ENCODE measurements around the gene ZNF488. TPM values are rescaled to one million over a fixed set of nuclear protein-coding genes. Genes with fewer than 3 reads are reported as not detected.

Gene ZNF488
- total and polyA plus RNA-seq, 10 of the 15 experiments (the other 5 are each of a cell fraction or from before 2014, with no cell fraction given) = not detected

DNA sequence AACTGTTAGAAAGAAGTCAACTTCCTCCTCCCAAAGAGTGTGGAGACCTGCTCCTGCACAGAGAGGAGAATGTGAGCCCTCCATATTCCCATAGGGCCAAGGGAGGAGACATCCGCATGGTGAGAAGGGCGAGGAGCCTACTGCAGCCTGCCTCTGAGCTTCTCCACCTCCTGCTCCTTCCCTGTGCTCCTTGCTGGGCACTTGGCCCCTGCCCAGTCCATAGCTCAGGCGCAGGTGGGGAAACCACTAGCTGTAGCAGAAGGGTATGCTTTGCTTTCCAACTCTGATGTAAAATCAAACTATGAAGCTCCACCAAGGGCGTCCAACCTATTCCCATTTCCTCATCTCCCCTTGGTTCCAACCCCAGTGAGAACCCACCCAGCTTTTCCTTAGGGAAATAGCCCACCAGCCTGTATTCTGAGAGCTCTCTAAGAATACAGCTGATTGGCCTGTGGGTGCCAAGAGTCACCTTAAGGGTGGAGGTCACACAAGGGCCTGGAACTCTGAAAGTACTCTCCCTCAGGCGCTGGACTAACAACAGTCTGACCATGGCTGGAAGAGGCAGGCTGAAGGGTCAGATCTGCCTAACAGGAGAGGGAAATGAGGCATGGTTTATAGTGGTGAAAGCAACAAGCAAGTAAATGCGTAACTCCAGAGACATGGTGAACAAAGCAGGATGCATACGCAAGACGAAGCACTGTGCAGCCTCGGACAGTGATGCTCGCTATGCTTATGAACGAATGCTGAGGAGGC lies 13.9 kb downstream of the ZNF488 start:
- RAD21 ChIA-PET (ENCODE audit: unreplicated experiment) = no interaction called here
- no peak for FAIRE-seq
- no peak overlapping the region for H3K27ac ChIP-seq (ENCODE audit: control insufficient read depth, insufficient read depth)

More for the DNA sequence above, 13.9 kb downstream of the ZNF488 start:
- Histone ChIP-seq H3K36me3 (ENCODE audit: control insufficient read depth in 2 of 2, insufficient read depth in 2 of 2, low read length in 1 of 2) (no peaks in the 10 kb centered on the region), H3K4me3 (no peak overlapping the region), H3K27me3 (replicated peaks in 1 of 2; ENCODE audit: control insufficient read depth in 2 of 2, insufficient read depth in 2 of 2, low read length in 1 of 2) (peaks cover 0 to 6% of the 10 kb centered on the region in 2 experiments; a peak in 2 of 4 replicates), H3K9me3 (replicated peaks; ENCODE audit: control insufficient read depth, insufficient read depth, low read length) (no peaks in the 10 kb centered on the region), H2AFZ (ENCODE audit: control insufficient read depth, low read depth, low read length) (no peak overlapping the region), H3K79me2 (ENCODE audit: control insufficient read depth, insufficient read depth, low read length) (no peaks in the 10 kb centered on the region), H3K4me2 (ENCODE audit: control insufficient read depth, insufficient read depth) (no peak overlapping the region), H4K20me1 (ENCODE audit: control insufficient read depth, insufficient read depth) (no peaks in the 10 kb centered on the region), H3K4me1 (ENCODE audit: control insufficient read depth, insufficient read depth, low read length) (no peaks in the 10 kb centered on the region), H3K9ac (ENCODE audit: control insufficient read depth, insufficient read depth, low read length) (no peak overlapping the region)
- ChIA-PET CTCF (no interaction called here), POLR2A (no interaction called here), SMC1A (ENCODE audit: uncharacterized antibody, unreplicated experiment) (no interaction called here)
- no TSS peak for BruUV-seq (replicated peaks)
- ATAC-seq = no peak
- in situ Hi-C loops (cut with MboI) = no loop called here
- no peak for DNase-seq (ENCODE audit: low read depth, low spot score)
- TF ChIP-seq MLLT1 (IDR thresholded peaks at IDR 0.05) (no peak), NBN (IDR thresholded peaks at IDR 0.05) (no peak), LARP7 (IDR thresholded peaks at IDR 0.05) (no peak), JUND (IDR thresholded peaks at IDR 0.05; ENCODE audit: low read depth, low read length) (no peak), CHD4 (IDR thresholded peaks at IDR 0.05) (no peak), GABPA (IDR thresholded peaks at IDR 0.05; ENCODE audit: low read depth) (no peak), RUNX3 (IDR thresholded peaks at IDR 0.05; ENCODE audit: low read length) (no peak), NFIC (IDR thresholded peaks at IDR 0.05; ENCODE audit: low read depth, low read length) (no peak), ETV6 (conservative IDR thresholded peaks at IDR 0.05 in 1 of 2, IDR thresholded peaks at IDR 0.05 in 1 of 2; ENCODE audit: borderline replicate concordance in 1 of 2, low read depth in 1 of 2) (no peak), ATF7 (IDR thresholded peaks at IDR 0.05; ENCODE audit: low read depth) (no peak), SUZ12 (IDR thresholded peaks at IDR 0.05; ENCODE audit: unreplicated experiment) (no peak), NFXL1 (IDR thresholded peaks at IDR 0.05; ENCODE audit: borderline replicate concordance) (no peak), MXI1 (IDR thresholded peaks at IDR 0.05; ENCODE audit: low read depth, low read length) (no peak)
- WGBS (ENCODE audit: insufficient coverage, insufficient replicate concordance, low lambda C conversion rate, missing lambda C conversion rate) = 37% methylated on average over 11 of the region's 11 CpGs
- intact Hi-C loops (cut with micrococcal nuclease; ENCODE audit: unreplicated experiment) = no loop called here
